Thoracic aorta (tissue), 2 donors: ENCODE measurements around the gene C10orf62. TPM values are rescaled to one million over a fixed set of nuclear protein-coding genes. Genes with fewer than 3 reads are reported as not detected.
A peak's percentile ranks its signal among the peaks of the same experiment; 100 is the strongest.

ENCODE experiments used
- ATAC-seq: fragments of 150-250 bp; one replicate; pipeline ENCODE4 v1.8.0; 2017; ENCODE audit warnings: low read depth; ENCODE audit not compliant: insufficient number of reproducible peaks, low FRiP score
- DNase-seq: peaks from one replicate; pipeline ENCODE4 v3.0.0-alpha.2; 2020; ENCODE audit warnings: low spot score
- H3K27ac ChIP-seq, 2 donors: fragments of 200-600 bp; sonication (generic); 1 replicate in 1 of 2; 2 replicates in 1 of 2; pipeline ENCODE4 v1.5.1; 2016; ENCODE audit warnings: mild to moderate bottlenecking in 2 of 2, moderate library complexity in 2 of 2
- H3K27me3 ChIP-seq: fragments of 200-600 bp; sonication (generic); replicated peaks from 2 replicates; pipeline ENCODE4 v1.6.0; 2016; ENCODE audit warnings: mild to moderate bottlenecking; ENCODE audit not compliant: insufficient read depth
- H3K36me3 ChIP-seq: fragments of 200-600 bp; sonication (generic); one replicate; pipeline ENCODE4 v1.5.1; 2016
- H3K4me1 ChIP-seq, 2 donors: fragments of 200-600 bp; sonication (generic); 1 replicate in 1 of 2; 2 replicates in 1 of 2; pipeline versions ENCODE4 v1.5.1 to v1.6.0; 2016; ENCODE audit warnings: low read depth in 2 of 2, mild to moderate bottlenecking in 1 of 2; ENCODE audit not compliant: control insufficient read depth in 1 of 2
- H3K4me3 ChIP-seq: fragments of 200-600 bp; sonication (generic); 2 replicates; pipeline ENCODE4 v1.5.1; 2016; ENCODE audit warnings: mild to moderate bottlenecking
- H3K9me3 ChIP-seq: fragments of 200-600 bp; sonication (generic); 2 replicates; pipeline ENCODE4 v1.5.1; 2016
- total RNA-seq, 2 donors: library from RNA; depleted of rRNA; stranded (reverse); fragments of >200 nt; gene quantifications; one replicate each; pipeline versions ENCODE4 v1.1.0 to v1.2.3, GENCODE V29; 2016
- TF ChIP-seq, protein P1 (sequence below): fragments of 200-600 bp; sonication (generic); IDR thresholded peaks from one replicate; pipeline ENCODE4 v1.5.1; 2019; ENCODE audit warnings: antibody characterized with exemption

The C10orf62 gene
- total RNA-seq, 2 donors from 2014 or later: 1.2 TPM; not detected in 1

- Histone ChIP-seq H3K4me1 (peaks cover 24 to 43% of the 10 kb centered on the region in 2 donors), H3K36me3 (no peaks in the 10 kb centered on the region), H3K9me3 (no peaks in the 10 kb centered on the region), H3K27me3 (no peaks in the 10 kb centered on the region), H3K27ac (no peak overlapping the region), H3K4me3 (no peak overlapping the region)
- no peak for ATAC-seq
- TF ChIP-seq, protein P1, sequence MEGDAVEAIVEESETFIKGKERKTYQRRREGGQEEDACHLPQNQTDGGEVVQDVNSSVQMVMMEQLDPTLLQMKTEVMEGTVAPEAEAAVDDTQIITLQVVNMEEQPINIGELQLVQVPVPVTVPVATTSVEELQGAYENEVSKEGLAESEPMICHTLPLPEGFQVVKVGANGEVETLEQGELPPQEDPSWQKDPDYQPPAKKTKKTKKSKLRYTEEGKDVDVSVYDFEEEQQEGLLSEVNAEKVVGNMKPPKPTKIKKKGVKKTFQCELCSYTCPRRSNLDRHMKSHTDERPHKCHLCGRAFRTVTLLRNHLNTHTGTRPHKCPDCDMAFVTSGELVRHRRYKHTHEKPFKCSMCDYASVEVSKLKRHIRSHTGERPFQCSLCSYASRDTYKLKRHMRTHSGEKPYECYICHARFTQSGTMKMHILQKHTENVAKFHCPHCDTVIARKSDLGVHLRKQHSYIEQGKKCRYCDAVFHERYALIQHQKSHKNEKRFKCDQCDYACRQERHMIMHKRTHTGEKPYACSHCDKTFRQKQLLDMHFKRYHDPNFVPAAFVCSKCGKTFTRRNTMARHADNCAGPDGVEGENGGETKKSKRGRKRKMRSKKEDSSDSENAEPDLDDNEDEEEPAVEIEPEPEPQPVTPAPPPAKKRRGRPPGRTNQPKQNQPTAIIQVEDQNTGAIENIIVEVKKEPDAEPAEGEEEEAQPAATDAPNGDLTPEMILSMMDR: no peak
- no peak for DNase-seq
These were observed 11.1 kb downstream of the C10orf62 start for GRCh38 chr10:97600616-97601015.

- no peak for ATAC-seq
- TF ChIP-seq, protein P1: no peak
- no peaks in the 10 kb centered on the region for H3K36me3 ChIP-seq
- no peak overlapping the region for H3K4me3 ChIP-seq
- H3K9me3 ChIP-seq: no peaks in the 10 kb centered on the region
- no peak for DNase-seq
- no peaks in the 10 kb centered on the region for H3K27me3 ChIP-seq
- peak overlapping the region; percentile 55 to 74 for H3K27ac ChIP-seq
- H3K4me1 ChIP-seq: peaks cover 17 to 34% of the 10 kb centered on the region in 2 donors
These were observed 12.0 kb downstream of the C10orf62 start for GRCh38 chr10:97601268-97602215.

- Histone ChIP-seq H3K4me3 (no peak overlapping the region), H3K4me1 (peaks cover 16 to 25% of the 10 kb centered on the region in 2 donors), H3K9me3 (no peaks in the 10 kb centered on the region), H3K36me3 (no peaks in the 10 kb centered on the region), H3K27ac (no peak overlapping the region), H3K27me3 (no peaks in the 10 kb centered on the region)
- TF ChIP-seq, protein P1: no peak
- DNase-seq: no peak
- ATAC-seq: no peak
These were observed 17.6 kb downstream of the C10orf62 start for GRCh38 chr10:97607095-97607636.

DNA sequence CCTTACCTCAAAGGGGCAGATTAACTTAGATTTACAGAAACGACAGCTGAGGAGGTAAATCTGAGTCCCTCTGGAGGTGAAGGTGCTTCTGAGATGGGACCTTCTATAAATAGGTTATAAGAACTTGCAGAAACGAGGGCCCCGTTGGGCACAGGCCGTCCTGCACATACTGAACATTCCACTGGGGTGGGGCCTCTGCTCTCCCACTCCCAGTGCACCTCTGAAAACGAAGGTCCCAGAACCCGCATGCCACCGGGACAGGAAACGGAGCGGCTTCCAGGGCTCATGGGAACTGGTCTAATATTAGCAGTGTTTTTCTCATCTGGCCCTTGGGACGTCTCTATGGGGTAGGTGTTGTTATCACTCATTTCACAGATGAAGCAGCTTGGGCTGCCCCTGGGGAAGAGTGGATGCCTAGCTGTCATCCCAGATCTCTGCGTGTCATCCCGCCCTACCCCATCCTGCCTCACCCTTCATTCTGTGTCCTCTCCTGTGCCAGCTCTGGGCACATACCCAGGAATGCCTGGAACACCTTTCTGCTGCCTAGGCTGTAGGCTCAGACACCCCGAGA, 19.6 kb downstream of the C10orf62 start:
- no peaks in the 10 kb centered on the region for H3K9me3 ChIP-seq
- no peak overlapping the region for H3K4me3 ChIP-seq
- no peaks in the 10 kb centered on the region for H3K36me3 ChIP-seq
- H3K27ac ChIP-seq: peak overlapping the region; percentile 62 to 65
- TF ChIP-seq, protein P1: no peak
- H3K27me3 ChIP-seq: no peaks in the 10 kb centered on the region
- DNase-seq (no peak), ATAC-seq (no peak)
- peaks cover 16 to 19% of the 10 kb centered on the region in 2 donors for H3K4me1 ChIP-seq

GRCh38 chr10:97611473-97611872, 22.0 kb downstream of the C10orf62 start:
- TF ChIP-seq, protein P1: no peak
- H3K4me1 ChIP-seq: peaks cover 16 to 19% of the 10 kb centered on the region in 2 donors
- DNase-seq (no peak), ATAC-seq (no peak)
- H3K27me3 ChIP-seq: no peaks in the 10 kb centered on the region
- no peak overlapping the region for H3K27ac ChIP-seq
- H3K9me3 ChIP-seq: no peaks in the 10 kb centered on the region
- no peak overlapping the region for H3K4me3 ChIP-seq
- H3K36me3 ChIP-seq: no peaks in the 10 kb centered on the region
